HCEC 1CT (cell line): ENCODE measurements around the gene MCRIP2.

Experiments used
- DNase-seq: peaks from one replicate; pipeline ENCODE4 v3.0.0-alpha.2; 2017

MCRIP2 gene

GRCh38 chr16:633336-634050 is 8.1 kb upstream of the MCRIP2 start:
- DNase-seq = no peak

GRCh38 chr16:634051-634670 is 7.5 kb upstream of the MCRIP2 start:
- no peak for DNase-seq

GRCh38 chr16:634996-635395 is 6.6 kb upstream of the MCRIP2 start:
- no peak for DNase-seq

GRCh38 chr16:635573-636205 is 5.9 kb upstream of the MCRIP2 start:
- DNase-seq = no peak

GRCh38 chr16:636206-637080 is 5.2 kb upstream of the MCRIP2 start, which contains the start of gene METTL26:
Gene METTL26 (minus strand): TSS chr16:636305. CDS start chr16:636290, 15 bp downstream.
- DNase-seq = peak; percentile 93

GRCh38 chr16:637081-638018 is 4.3 kb upstream of the MCRIP2 start:
- peak; percentile 84 for DNase-seq

- no peak for DNase-seq
Measured at GRCh38 chr16:638034-638543, 3.5 kb upstream of the MCRIP2 start.

- DNase-seq = no peak
Measured at GRCh38 chr16:638836-639235, 2.8 kb upstream of the MCRIP2 start.

GRCh38 chr16:640614-641013 is 1.0 kb upstream of the MCRIP2 start:
- DNase-seq = no peak

- DNase-seq = no peak
Measured at GRCh38 chr16:642189-643049, 791 bp downstream of the MCRIP2 start.

GRCh38 chr16:643050-643368 is 1.4 kb downstream of the MCRIP2 start:
- no peak for DNase-seq

GRCh38 chr16:644556-644955 is 2.9 kb downstream of the MCRIP2 start:
- no peak for DNase-seq

GRCh38 chr16:645852-646678 is 4.4 kb downstream of the MCRIP2 start:
- DNase-seq = no peak

- no peak for DNase-seq
Measured at GRCh38 chr16:646679-647172, 5.1 kb downstream of the MCRIP2 start.

GRCh38 chr16:647173-647902 is 5.7 kb downstream of the MCRIP2 start:
- DNase-seq = no peak

GRCh38 chr16:648071-648780 is 6.6 kb downstream of the MCRIP2 start:
- DNase-seq = no peak

- DNase-seq = peak; percentile 91
Measured at GRCh38 chr16:648781-649589, 7.4 kb downstream of the MCRIP2 start, which contains the start of gene WDR90. Gene WDR90 (plus strand): TSS chr16:649365. CDS start chr16:649417, 52 bp downstream.
